ENCODE data around the gene RPTOR.

DNA sequence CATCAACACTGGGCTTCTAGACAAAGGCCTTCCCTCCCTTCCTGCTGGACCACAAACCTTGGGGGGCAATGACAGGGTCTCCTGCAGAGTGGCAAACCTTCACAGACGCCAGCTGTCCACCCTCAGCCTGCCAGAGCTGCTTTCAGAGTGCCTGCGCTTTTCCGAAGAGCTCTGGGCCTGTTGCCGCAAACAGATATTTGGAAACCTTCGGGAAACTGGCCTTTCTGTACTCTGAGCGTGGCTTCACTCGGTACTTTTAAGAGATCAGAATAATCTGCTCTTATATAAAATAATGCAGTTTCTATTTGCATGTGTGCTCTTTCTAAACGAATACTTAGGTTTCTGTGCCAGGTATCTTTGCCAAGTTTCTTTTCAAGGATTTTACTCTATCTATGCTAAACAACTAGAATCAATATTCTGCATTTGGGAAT, 294.9 kb downstream of the RPTOR start:
- TF ChIP-seq, protein P1, sequence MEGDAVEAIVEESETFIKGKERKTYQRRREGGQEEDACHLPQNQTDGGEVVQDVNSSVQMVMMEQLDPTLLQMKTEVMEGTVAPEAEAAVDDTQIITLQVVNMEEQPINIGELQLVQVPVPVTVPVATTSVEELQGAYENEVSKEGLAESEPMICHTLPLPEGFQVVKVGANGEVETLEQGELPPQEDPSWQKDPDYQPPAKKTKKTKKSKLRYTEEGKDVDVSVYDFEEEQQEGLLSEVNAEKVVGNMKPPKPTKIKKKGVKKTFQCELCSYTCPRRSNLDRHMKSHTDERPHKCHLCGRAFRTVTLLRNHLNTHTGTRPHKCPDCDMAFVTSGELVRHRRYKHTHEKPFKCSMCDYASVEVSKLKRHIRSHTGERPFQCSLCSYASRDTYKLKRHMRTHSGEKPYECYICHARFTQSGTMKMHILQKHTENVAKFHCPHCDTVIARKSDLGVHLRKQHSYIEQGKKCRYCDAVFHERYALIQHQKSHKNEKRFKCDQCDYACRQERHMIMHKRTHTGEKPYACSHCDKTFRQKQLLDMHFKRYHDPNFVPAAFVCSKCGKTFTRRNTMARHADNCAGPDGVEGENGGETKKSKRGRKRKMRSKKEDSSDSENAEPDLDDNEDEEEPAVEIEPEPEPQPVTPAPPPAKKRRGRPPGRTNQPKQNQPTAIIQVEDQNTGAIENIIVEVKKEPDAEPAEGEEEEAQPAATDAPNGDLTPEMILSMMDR (conservative IDR thresholded peaks at IDR 0.05 in 1 of 2, IDR thresholded peaks at IDR 0.05 in 1 of 2; ENCODE audit: low read depth in 1 of 2, low read length in 2 of 2), result no peak
- no peak for TF ChIP-seq EZH2 (IDR thresholded peaks at IDR 0.05; ENCODE audit: low read length, missing control alignments)
